GM10847 (cell line): ENCODE data around the gene NR4A2.
A peak's percentile ranks its signal among the peaks of the same experiment; 100 is the strongest.

Source experiments
- POLR2A ChIP-seq: IDR thresholded peaks from 2 replicates; pipeline ENCODE4 v1.6.1; 2011; ENCODE audit not compliant: insufficient read length; ENCODE audit errors: extremely low read depth

NR4A2 gene

DNA sequence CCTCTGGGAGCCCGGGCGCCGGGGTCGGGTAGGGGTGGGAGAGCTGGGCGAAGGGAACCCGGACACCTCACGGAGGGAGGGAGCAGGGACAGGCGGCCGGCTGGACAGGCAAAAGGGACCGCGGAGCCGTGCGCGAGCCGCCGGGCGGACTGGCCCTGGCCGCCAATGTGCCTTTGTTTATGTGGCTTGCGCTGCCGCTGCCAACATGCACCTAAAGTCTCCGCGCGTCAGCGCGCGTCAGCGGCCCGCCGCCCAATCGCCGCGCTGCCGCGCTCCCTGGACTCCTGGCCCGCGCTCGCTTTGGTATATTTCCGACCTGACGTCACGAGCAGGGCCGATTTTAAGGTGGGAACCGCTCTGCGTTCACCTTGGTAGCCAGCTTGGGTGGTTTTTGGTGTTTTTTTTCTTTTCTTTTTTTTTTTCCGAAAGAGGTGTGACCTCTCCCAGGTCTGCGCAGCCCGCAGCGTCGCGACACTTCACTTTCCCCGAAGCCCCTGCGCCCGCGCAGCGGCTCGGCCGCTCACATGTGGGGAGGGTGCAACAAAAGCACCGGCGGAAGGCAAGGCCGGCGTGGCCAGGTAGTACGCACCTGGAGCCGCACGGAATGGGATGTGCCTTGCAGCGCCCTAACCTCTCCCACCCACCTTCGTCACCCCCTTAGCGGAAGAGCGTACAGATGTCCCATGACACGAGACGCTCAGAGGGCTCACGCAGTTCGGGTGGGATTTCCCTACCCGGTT, at the start of gene NR4A2:
Gene NR4A2, minus strand, starts transcription at position 188 of the 740 bp plus-strand sequence. CDS start 2,535 bp downstream, outside the sequence.
- peak; percentile 22 for TF ChIP-seq POLR2A

DNA sequence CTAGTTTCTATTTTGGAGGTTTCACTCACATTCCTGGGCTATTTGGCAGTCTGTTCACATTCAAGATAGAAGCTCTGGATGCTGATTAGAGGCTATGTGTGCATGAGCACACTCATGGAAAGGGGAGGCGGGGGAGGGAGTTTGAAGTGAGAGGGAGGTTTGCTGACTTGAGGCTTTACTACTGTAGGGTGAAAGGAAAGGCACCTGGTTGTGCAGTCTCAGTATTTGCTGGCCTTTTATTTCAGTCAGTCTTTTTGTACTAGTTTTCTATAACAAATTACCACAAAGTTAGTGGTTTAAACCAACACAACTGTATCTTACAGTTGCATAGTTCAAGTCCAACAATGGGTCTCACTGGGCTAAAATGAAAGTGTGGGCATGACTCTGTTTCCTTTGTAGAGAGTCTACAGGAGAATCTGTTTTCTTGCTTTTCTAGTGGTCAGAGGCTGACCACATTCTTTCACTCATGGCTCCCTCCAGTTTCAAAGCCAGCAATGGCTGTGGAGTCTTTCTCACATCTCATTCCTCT, 47.7 kb upstream of the NR4A2 start:
- no peak for TF ChIP-seq POLR2A

DNA sequence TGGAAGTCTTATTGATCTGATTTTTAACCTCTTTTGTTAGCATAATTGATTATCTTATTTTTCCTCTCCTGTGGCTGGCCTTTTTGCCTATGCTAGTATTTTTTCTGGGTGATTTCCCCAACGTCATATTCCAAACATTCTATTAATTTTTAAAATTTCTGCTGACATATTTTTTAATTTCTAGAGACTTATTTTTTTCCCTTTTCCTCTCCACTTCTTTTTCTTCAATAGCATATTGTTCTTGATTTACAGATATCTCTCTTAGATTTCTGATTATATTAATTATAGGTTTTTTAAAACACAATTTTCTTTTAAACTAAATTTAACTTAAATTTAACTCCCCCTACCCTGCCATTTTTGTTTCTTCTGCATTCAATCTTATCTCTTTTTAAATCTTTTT, 47.2 kb upstream of the NR4A2 start:
- TF ChIP-seq POLR2A: no peak

DNA sequence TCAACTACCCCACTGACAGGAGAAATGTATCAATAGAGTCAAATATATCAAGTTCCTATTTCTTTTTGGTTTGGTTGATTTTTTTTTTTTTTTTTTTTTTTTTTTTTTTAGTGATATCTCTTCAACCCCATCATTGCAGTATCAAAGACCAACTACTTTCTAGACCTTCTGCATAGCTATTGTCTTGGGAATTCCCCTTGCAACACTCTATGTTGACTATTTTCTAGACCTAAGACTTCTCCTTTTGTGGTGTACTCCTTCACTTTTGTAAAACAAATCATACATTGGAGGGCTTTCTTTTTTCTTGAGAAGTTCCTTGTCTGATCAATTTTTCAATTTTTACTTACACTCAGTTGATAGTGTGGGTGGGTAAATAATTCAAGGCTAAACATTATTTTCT, 46.5 kb upstream of the NR4A2 start:
- TF ChIP-seq POLR2A: no peak

DNA sequence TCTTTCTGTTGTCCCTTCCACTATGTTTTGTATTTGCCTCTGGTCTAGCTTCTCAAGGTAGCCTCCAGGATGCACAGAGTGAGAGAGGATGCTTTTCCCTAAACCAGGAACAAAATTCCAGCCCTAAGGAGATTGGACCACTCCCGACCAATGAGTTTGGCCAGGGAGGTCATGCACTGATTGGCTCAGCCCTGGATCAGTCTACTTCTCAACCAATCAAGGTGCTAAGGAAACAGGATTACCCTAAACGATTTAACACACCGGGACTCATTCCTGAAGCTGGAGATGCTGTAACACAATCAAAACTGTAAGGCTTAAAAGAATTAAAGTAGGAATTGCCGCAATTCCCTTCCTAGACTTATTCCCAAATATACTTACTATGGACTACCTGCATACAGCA, 34.2 kb upstream of the NR4A2 start:
- no peak for TF ChIP-seq POLR2A

DNA sequence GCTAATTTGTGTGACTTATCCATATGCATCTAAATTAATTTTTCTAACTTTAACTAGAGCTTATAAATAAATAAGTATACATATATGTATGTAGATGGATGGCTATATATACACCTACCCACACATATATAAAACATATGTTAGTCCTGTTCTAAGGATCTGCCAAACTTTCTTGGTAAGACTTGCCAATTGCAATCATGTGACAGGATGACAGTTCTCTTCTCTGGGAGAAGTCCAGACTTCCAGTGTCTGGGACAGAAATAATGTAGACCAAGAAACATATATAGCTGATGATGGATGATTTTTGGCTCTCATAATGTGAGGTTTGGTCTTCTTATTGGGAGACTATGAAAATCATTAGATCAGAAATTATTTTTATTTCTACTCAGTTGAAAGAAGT, 30.6 kb upstream of the NR4A2 start:
- TF ChIP-seq POLR2A: no peak

DNA sequence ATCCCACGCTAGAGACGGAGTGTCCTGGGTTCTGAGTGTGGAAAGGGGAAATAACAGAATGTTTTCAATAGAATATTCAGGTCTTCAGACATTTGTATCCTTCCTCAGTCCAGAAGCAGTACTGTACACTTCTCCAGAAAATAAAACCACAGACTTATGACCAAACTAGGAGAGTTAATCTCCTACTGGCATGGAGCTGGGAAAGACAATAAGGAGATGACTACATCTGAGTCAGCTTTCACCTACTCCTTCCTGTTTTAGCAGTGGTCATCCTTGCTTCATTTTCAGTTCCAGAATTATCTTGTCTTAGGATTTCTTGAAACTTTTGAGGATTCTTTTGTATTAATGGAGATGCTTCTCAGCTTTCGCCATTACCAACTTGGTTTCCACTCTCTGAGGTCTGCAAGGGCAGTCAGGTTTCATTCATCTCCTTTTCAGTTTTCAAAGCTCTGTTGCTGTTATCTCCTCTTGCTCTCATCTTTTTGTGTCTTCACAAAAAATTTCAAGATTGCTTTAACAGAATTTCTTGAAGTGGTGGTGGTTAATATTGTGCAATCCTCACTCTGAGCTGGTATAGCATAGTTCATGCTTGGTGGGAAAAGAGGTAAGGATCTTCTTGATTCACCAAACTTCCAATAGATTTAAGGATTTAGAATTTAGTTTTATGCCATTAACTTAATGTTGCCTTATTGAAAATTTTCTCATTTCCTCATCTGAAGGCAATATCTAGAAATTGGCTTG, 23.7 kb upstream of the NR4A2 start:
- TF ChIP-seq POLR2A: no peak

DNA sequence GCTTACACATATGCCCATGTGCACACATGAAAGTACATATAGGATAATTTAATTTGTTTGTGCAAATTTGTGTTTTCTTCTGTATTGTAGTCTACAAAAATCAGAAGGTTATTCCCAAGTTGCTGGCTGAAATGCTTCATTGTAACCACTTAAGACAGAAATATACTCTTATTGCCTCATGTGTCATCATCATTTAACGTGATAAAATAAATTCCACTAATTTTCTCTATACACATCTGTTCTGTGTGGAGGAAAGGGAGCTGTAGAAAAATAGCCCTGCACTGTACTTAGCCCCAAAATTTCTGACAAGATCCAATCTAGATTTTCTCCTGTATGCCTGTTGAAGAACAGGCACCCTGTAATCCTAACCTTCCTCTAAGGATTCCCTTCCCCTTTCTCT, 20.4 kb upstream of the NR4A2 start:
- TF ChIP-seq POLR2A: no peak

DNA sequence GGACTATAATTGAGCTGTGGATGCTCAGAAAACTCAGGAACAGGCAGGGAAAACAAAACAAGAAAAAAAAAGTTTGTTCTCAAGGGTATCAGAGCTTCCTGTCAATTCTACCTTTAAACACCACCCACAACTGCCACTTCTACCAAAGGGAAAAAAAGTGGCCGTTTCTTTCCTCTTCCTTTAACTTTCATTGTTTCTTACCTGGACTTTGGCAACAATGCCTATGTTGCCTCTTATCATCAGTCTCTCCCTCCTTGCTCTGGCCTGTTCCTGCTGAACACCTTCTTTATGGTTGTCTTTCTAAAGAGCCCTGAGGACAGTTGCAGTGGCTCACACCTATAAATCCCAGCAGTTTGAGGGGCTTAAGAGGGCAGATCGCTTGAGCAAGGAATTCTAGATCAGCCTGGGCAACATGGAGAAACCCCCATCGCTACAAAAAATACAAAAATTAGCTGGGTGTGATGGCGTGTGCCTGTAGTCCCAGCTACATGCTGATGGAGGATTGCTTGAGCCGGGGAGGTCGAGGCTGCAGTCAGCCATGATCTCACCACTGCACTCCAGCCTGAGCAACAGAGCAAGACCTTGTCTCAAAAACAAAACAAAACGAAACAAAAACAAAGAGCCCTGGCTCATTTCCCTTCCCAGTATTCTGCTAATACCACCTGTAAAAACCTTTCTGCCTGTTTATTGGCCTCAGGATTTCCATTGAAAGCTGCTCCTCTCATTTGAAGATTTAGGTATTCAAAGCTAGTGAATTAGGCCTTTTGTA, 18.0 kb upstream of the NR4A2 start:
- TF ChIP-seq POLR2A: no peak

DNA sequence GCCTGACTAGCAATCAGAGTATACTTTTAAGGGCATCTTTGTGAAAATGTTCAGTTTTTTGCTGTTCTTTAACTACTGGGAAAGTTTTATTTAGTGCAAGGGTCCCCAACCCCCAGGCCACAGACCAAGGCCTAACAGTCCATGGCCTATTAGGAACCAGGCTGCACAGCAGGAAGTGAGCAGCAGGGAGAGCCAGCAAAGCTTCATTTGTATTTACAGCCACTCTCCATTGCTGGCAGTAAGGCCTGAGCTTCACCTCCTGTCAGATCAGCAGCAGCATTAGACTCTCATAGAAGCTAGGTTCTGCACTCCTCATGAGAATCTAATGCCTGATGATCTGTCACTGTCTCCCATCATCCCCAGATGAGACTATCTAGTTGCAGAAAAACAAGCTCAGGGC, 17.1 kb upstream of the NR4A2 start:
- no peak for TF ChIP-seq POLR2A

DNA sequence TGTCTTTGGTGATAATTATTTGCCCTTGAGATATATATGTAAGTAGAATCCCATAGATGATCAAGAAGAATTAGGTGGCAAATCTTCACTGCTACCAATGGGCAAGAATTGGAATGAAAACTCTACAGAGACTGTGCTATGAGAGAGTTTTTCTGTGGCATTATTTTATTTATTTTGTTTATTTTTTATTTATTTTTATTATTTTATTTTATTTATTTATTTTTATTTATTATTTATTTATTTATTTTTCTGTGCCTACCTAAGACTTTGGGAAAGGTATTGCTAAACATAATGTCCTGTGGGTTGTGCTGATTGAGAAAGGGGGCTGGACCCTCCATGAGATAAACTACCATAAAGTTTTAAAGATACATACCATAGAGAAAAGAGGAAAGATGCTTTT, 16.6 kb upstream of the NR4A2 start:
- no peak for TF ChIP-seq POLR2A

DNA sequence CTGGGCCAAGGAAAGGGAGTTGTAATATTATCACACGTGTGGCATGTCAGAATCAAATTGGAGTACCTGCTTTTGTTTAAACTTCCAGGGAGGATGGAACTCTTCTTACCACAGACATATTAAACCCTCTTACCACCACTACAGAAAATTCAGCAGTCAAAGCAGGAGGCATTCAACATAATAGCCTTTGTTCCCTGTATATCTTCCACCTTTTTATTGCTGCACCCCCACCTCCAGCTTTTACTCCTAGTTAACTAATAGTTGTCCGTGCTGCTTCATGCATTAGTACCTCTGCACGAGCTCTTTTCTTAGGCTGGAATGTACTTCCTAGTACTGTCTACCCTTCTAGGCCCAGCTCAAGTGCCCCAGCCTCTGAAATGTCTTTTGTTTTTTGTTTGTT, 14.9 kb upstream of the NR4A2 start:
- TF ChIP-seq POLR2A: no peak

DNA sequence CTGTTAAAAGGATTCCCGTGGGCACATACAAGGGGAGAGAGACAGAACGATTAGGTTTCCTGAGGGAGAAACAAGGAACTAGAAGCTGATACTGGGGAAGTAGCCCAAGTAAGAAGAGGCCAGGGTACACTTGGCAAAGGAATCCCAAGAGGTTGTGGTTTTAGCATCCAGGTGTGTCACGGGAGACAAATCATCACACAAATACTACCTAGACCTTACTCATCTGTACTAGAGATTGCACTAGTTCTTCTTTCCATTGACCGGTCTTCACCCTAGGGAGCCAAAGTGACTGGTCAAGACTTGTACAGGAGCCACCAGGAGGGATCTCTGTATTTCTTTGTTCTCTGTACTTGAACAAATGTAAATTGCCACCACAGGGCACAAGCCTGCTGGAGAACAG, 14.2 kb upstream of the NR4A2 start:
- no peak for TF ChIP-seq POLR2A

DNA sequence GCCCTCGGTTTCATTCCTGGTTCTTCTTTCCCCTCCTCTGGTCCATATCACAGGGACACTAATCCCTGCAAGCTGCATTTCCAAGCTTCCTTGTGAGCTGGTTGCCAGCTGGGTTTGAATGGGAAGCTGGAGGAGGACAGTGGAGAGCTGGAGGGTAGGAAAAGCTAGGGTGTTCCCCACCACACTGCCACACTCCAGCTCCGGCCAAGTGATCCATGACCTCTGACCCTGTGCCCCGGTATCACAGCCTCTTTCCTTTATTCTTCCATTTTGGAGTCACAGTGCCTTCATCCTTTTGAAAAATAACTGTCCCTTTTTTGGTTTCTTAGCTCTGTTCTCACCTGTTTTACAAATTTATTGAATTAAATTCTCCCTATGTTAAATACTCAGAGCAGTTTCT, 13.1 kb upstream of the NR4A2 start:
- no peak for TF ChIP-seq POLR2A

DNA sequence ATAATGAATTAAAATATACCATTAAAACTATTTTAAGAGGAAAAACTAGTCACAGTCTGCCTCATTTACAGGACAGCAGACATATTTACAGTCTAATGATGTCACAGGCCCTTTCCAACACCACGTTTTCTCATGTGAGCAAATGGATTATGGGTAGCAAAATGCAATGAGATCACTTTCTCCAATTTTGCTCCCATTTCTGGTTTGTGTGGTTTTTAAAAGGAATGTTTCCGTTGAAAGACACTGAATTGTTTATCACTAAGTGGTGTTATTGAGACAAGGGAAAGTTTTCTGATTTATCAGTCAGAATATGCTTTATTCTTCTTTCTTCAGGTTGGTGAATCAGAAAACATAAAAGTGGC, 11.4 kb upstream of the NR4A2 start:
- no peak for TF ChIP-seq POLR2A
